ENCODE results near the gene ZNF385A. TPM values are rescaled to one million over a fixed set of nuclear protein-coding genes. Genes with fewer than 3 reads are reported as not detected.

The ZNF385A gene
- total RNA-seq, 4 donors from 2014 or later: 9.0 to 19.8 (median 13.5) TPM

DNA sequence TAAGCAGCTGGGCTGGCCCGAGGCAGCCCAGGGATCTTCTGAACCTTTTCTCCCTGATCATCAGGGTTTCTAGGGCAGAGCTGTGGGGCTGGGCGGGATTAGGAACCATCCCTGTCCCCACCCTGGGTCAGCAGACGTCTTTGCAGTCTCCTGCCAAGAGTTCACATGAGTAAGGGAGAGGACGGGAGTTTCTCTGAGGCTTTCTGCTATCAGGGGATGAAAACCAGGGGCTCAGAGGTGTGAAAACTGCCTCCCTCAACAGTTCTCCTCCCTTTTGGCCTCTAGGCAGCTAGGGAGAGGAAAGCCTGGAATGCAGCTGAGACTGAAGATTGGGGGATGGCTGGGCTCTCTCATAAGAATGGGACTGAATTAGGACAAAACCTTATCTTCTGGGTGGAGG, 7.9 kb downstream of the ZNF385A start:
- Histone ChIP-seq H3K9me3 (no peaks in the 10 kb centered on the region), H3K27me3 (no peaks in the 10 kb centered on the region), H3K27ac (peak overlapping the region; percentile 16 to 86 (median 68)), H3K4me1 (peaks cover 0 to 70% (median 25%) of the 10 kb centered on the region in 4 donors), H3K4me3 (no peak overlapping the region), H3K36me3 (no peaks in the 10 kb centered on the region)
- TF ChIP-seq POLR2A (IDR thresholded peaks at IDR 0.05): no peak
- TF ChIP-seq, protein P1, sequence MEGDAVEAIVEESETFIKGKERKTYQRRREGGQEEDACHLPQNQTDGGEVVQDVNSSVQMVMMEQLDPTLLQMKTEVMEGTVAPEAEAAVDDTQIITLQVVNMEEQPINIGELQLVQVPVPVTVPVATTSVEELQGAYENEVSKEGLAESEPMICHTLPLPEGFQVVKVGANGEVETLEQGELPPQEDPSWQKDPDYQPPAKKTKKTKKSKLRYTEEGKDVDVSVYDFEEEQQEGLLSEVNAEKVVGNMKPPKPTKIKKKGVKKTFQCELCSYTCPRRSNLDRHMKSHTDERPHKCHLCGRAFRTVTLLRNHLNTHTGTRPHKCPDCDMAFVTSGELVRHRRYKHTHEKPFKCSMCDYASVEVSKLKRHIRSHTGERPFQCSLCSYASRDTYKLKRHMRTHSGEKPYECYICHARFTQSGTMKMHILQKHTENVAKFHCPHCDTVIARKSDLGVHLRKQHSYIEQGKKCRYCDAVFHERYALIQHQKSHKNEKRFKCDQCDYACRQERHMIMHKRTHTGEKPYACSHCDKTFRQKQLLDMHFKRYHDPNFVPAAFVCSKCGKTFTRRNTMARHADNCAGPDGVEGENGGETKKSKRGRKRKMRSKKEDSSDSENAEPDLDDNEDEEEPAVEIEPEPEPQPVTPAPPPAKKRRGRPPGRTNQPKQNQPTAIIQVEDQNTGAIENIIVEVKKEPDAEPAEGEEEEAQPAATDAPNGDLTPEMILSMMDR (IDR thresholded peaks at IDR 0.05): no peak
- TF ChIP-seq EP300 (IDR thresholded peaks at IDR 0.05): peak in 1 of 2 donors; percentile 34
- peak in 1 of 2 donors; percentile 57 for DNase-seq (ENCODE audit: low spot score in 2 of 2)
- WGBS, 2 donors: 41 to 69% methylated on average over 4 of the region's 4 CpGs

DNA sequence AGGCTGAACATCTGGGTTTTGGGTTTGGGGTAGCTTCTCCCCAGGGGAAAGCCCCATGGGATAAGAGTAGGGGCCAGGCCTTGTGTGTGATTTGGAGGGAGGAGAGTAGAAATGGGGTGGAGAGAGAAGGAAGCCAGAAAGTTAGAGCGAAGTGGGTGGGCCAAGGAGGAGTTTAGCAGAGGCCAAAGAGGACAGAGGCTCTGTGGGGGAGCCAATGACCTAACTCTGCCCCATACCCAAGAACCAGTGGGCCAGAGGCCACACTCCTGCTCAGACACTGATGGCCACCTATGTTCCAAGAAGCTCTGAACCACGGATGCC, 9.3 kb downstream of the ZNF385A start:
- 25 to 38% methylated on average over 2 of the region's 2 CpGs for WGBS, 2 donors

GRCh38 chr12:54374562-54375258, 9.8 kb downstream of the ZNF385A start:
- WGBS, 2 donors: 23 to 25% methylated on average over 2 of the region's 2 CpGs
- Histone ChIP-seq H3K9me3 (no peaks in the 10 kb centered on the region), H3K27me3 (no peaks in the 10 kb centered on the region), H3K4me3 (no peak overlapping the region), H3K36me3 (no peaks in the 10 kb centered on the region), H3K27ac (peak overlapping the region in 3 of 4 donors; percentile 37 to 86 (median 77)), H3K4me1 (peaks cover 0 to 87% (median 35%) of the 10 kb centered on the region in 4 donors)
- DNase-seq (ENCODE audit: low spot score in 2 of 2): no peak
- no peak for TF ChIP-seq POLR2A (IDR thresholded peaks at IDR 0.05)
- TF ChIP-seq EP300 (IDR thresholded peaks at IDR 0.05): no peak

More for the DNA sequence above, 9.3 kb downstream of the ZNF385A start:
- no peak for TF ChIP-seq EP300 (IDR thresholded peaks at IDR 0.05)
- TF ChIP-seq, protein P1 (IDR thresholded peaks at IDR 0.05): no peak
- no peak for TF ChIP-seq POLR2A (IDR thresholded peaks at IDR 0.05)
- peak overlapping the region in 3 of 4 donors; percentile 60 to 86 (median 77) for H3K27ac ChIP-seq
- DNase-seq (ENCODE audit: low spot score in 2 of 2): no peak
- H3K4me1 ChIP-seq: peaks cover 0 to 84% (median 33%) of the 10 kb centered on the region in 4 donors
- no peak overlapping the region for H3K4me3 ChIP-seq
- no peaks in the 10 kb centered on the region for H3K36me3 ChIP-seq
- H3K27me3 ChIP-seq: no peaks in the 10 kb centered on the region
- H3K9me3 ChIP-seq: no peaks in the 10 kb centered on the region

DNA sequence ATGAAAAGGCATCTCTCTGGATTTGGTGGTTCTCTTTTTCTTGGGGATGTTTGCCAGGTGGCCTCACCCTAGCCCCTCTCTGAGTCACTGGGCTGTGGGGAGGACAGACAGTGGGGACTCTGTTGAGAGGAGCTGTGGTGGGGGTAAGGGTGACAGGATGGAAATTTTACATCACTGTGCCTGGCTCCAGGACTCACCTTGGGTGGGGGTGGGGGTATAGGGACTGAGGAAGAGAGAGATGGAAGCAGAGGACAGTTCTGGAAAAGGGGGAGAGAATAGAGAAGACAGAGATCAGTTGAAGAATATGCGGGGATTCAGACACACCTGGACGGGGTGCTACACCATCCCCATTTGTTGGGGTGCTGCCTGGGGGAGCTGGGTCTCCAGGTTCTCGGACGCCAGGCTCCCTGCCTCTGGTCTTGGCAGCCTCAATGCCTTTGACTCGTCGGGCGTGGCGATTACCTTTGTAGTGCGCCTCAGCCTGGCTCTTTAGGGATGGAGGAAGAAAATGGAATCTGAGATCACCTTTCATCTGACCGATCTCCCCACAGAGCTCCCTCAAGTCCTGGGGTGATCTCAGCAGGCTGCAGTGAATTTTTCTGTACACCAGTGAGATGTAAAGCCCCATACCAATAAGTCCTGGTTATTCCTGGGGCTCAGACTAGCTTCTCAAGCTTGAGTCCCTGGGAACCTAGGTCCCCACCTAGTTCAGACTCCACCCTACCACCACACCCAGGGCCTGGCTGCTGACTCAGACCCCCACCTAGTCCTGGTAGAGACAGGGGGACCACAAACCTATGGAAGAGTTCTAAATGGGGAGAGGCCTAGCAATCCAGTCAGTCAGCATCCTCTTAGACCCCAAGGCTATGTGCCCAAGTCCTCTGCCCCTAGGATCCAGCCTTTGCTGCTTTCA, 10.6 kb downstream of the ZNF385A start:
- no peaks in the 10 kb centered on the region for H3K36me3 ChIP-seq
- H3K4me1 ChIP-seq: peaks cover 0 to 88% (median 36%) of the 10 kb centered on the region in 4 donors
- no peaks in the 10 kb centered on the region for H3K9me3 ChIP-seq
- H3K27ac ChIP-seq: peak overlapping the region in 3 of 4 donors; percentile 37 to 86 (median 77)
- WGBS, 2 donors: 93 to 96% methylated on average over 10 of the region's 10 CpGs
- H3K27me3 ChIP-seq: no peaks in the 10 kb centered on the region
- TF ChIP-seq, protein P1 (IDR thresholded peaks at IDR 0.05): no peak
- TF ChIP-seq EP300 (IDR thresholded peaks at IDR 0.05) (no peak), POLR2A (IDR thresholded peaks at IDR 0.05) (no peak)
- DNase-seq (ENCODE audit: low spot score in 2 of 2): no peak
- no peak overlapping the region for H3K4me3 ChIP-seq

DNA sequence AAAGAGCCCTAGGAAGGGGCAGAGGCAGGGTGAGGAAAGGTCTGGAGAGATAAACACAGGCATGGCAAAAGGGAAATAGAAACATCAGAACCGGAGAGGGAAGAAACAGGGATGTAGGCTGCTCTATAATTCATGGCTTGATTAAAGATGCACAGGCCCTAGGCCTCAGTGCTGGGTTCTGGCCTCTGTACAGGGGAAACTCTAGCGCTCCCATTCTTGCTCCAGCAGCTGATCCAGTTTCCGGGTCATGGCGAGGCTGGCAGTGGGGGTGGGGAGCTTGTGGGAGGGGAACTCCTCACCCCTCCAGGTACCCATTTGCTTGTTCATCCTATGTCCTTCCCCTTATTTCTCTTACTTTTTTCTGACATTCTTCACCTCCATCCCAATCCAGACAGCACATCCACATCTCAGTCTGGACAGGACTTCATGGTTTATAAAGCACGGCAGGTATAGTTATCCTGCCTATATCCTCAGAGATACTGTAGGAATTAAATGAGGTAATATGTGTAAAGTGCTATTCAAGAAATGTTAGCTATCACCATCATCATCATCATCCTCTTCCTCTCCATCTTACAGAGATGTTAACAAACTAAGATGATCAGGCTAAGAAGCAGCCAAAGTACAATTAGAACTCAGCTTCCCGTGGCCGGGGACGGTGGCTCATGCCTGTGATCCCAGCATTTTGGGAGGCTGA, 12.3 kb downstream of the ZNF385A start:
- no peak overlapping the region for H3K4me3 ChIP-seq
- H3K27me3 ChIP-seq: no peaks in the 10 kb centered on the region
- peak overlapping the region in 3 of 4 donors; percentile 17 to 86 (median 83) for H3K27ac ChIP-seq
- TF ChIP-seq, protein P1 (IDR thresholded peaks at IDR 0.05): no peak
- TF ChIP-seq EP300 (IDR thresholded peaks at IDR 0.05) (no peak), POLR2A (IDR thresholded peaks at IDR 0.05) (no peak)
- 55 to 61% methylated on average over 8 of the region's 8 CpGs for WGBS, 2 donors
- no peaks in the 10 kb centered on the region for H3K36me3 ChIP-seq
- H3K9me3 ChIP-seq: no peaks in the 10 kb centered on the region
- peaks cover 0 to 84% (median 41%) of the 10 kb centered on the region in 4 donors for H3K4me1 ChIP-seq
- DNase-seq (ENCODE audit: low spot score in 2 of 2): no peak

Measured in tibial nerve (tissue), 4 donors.